GM12878 (cell line): ENCODE results near the gene GK2. TPM values are rescaled to one million over a fixed set of nuclear protein-coding genes. Genes with fewer than 3 reads are reported as not detected.

ENCODE experiments used
- ATAC-seq: fragments of 200-7000 bp; cut with Tn5 transposase; 3 replicates; pipeline ENCODE4 v1.9.1; 2020; ENCODE audit warnings: mild to moderate bottlenecking, moderate library complexity
- BruUV-seq: library from RNA; stranded (reverse); fragments of 400-500 nt; replicated peaks from 2 replicates; lab custom pipeline; 2021; lab: Mats Ljungman, UMichigan
- CTCF ChIA-PET: fragments of 300-600 bp; sonication (Branson Sonifier 250); formaldehyde crosslinking; extraction: SDS; loops from one replicate; lab custom pipeline; 2021; ENCODE audit warnings: inconsistent platforms; lab: Yijun Ruan, JAX
- POLR2A ChIA-PET: fragments of 350-600 bp; formaldehyde crosslinking; extraction: SDS; loops from one replicate; lab custom pipeline; 2021; ENCODE audit warnings: inconsistent platforms; lab: Charles Lee
- RAD21 ChIA-PET: fragments of 300-600 bp; sonication (Branson Sonifier 250); formaldehyde crosslinking; loops from one replicate; lab custom pipeline; 2023; ENCODE audit warnings: antibody characterized with exemption; ENCODE audit not compliant: unreplicated experiment; lab: Charles Lee
- SMC1A ChIA-PET: fragments of 300-600 bp; sonication (Branson Sonifier 250); formaldehyde crosslinking; loops from one replicate; lab custom pipeline; 2023; ENCODE audit not compliant: unreplicated experiment, uncharacterized antibody; lab: Charles Lee
- DNase-seq: peaks from one replicate; pipeline ENCODE4 v3.0.0-alpha.2; 2011; ENCODE audit warnings: low read depth, low spot score
- FAIRE-seq: peaks from 3 replicates; lab custom pipeline; 2011; peaks lifted over from hg19 to GRCh38; lab: Jason Lieb, UNC
- H2AFZ ChIP-seq: 2 replicates; pipeline ENCODE4 v1.6.0; 2011; ENCODE audit warnings: low read depth, low read length, control low read depth; ENCODE audit not compliant: control insufficient read depth
- H3K27ac ChIP-seq: 2 replicates; pipeline ENCODE4 v1.5.1; 2011; ENCODE audit warnings: control low read depth; ENCODE audit not compliant: control insufficient read depth, insufficient read depth
- H3K27me3 ChIP-seq, 2 experiments: replicated peaks in 1 of 2; 2 replicates each; pipeline versions ENCODE4 v1.6.0 to v1.6.1; 2011; ENCODE audit warnings: low read length in 1 of 2; ENCODE audit not compliant: control insufficient read depth in 2 of 2, insufficient read depth in 2 of 2
- H3K36me3 ChIP-seq, 2 experiments: 2 replicates each; pipeline ENCODE4 v1.5.1; 2011; ENCODE audit warnings: low read length in 1 of 2; ENCODE audit not compliant: control insufficient read depth in 2 of 2, insufficient read depth in 2 of 2
- H3K4me1 ChIP-seq: 2 replicates; pipeline ENCODE4 v1.6.1; 2011; ENCODE audit warnings: mild to moderate bottlenecking, low read length, moderate library complexity, mixed read lengths; ENCODE audit not compliant: control insufficient read depth, insufficient read depth
- H3K4me2 ChIP-seq: 2 replicates; pipeline ENCODE4 v1.6.0; 2011; ENCODE audit warnings: control low read depth; ENCODE audit not compliant: control insufficient read depth, insufficient read depth
- H3K4me3 ChIP-seq: fragments of 200-600 bp; sonication (generic); 2 replicates; pipeline ENCODE4 v1.5.1; 2016
- H3K79me2 ChIP-seq: 2 replicates; pipeline ENCODE4 v1.6.0; 2011; ENCODE audit warnings: low read length; ENCODE audit not compliant: control insufficient read depth, insufficient read depth
- H3K9ac ChIP-seq: 2 replicates; pipeline ENCODE4 v1.8.0; 2011; ENCODE audit warnings: low read length, control low read depth, mixed read lengths; ENCODE audit not compliant: control insufficient read depth, insufficient read depth
- H3K9me3 ChIP-seq: replicated peaks from 3 replicates; pipeline ENCODE4 v1.5.1; 2011; ENCODE audit warnings: mild to moderate bottlenecking, low read length; ENCODE audit not compliant: control insufficient read depth, insufficient read depth
- H4K20me1 ChIP-seq: 2 replicates; pipeline ENCODE4 v1.6.0; 2011; ENCODE audit not compliant: control insufficient read depth, insufficient read depth
- ASH2L ChIP-seq: fragments of 300-600, 200-600 bp; sonication (generic); IDR thresholded peaks from 2 replicates; pipeline ENCODE4 v1.6.1; 2017; ENCODE audit warnings: low read depth, mild to moderate bottlenecking, borderline replicate concordance
- ATF2 ChIP-seq: IDR thresholded peaks from 2 replicates; pipeline ENCODE4 v1.6.1; 2012; ENCODE audit warnings: low read length, inconsistent platforms
- E4F1 ChIP-seq: fragments of 450-650 bp; IDR thresholded peaks from 2 replicates; pipeline ENCODE4 v1.6.1; 2018; ENCODE audit warnings: borderline replicate concordance, mild to moderate bottlenecking; ENCODE audit not compliant: partially characterized antibody
- EED ChIP-seq: sonication (generic); IDR thresholded peaks from 2 replicates; pipeline ENCODE4 v1.6.1; 2016; ENCODE audit warnings: antibody characterized with exemption, low read depth
- HDGF ChIP-seq: fragments of 450-650 bp; IDR thresholded peaks from 2 replicates; pipeline ENCODE4 v1.6.1; 2016; ENCODE audit warnings: antibody characterized with exemption
- KLF5 ChIP-seq: fragments of 450-650 bp; IDR thresholded peaks from 2 replicates; pipeline ENCODE4 v1.6.1; 2014; ENCODE audit warnings: mild to moderate bottlenecking; ENCODE audit not compliant: partially characterized antibody
- NR2C2 ChIP-seq: IDR thresholded peaks from 2 replicates; pipeline ENCODE4 v1.6.1; 2011; ENCODE audit warnings: borderline replicate concordance, low read depth; ENCODE audit not compliant: control insufficient read depth, insufficient read length
- NRF1 ChIP-seq: conservative IDR thresholded peaks from 2 replicates; pipeline ENCODE4 v1.6.1; 2011; ENCODE audit warnings: mild to moderate bottlenecking, low read depth, low read length, improper control_type of control experiment
- SREBF1 ChIP-seq: IDR thresholded peaks from 2 replicates; pipeline ENCODE4 v1.6.1; 2012; ENCODE audit warnings: mild to moderate bottlenecking, low read length
- SREBF2 ChIP-seq: IDR thresholded peaks from 2 replicates; pipeline ENCODE4 v1.6.1; 2012; ENCODE audit warnings: mild to moderate bottlenecking, low read length
- SUZ12 ChIP-seq: fragments of 200-600 bp; sonication (generic); IDR thresholded peaks from one replicate; pipeline ENCODE4 v1.6.1; 2018; ENCODE audit warnings: antibody characterized with exemption, mild to moderate bottlenecking; ENCODE audit not compliant: unreplicated experiment
- ZBTB11 ChIP-seq: fragments of 450-650 bp; formaldehyde crosslinking; IDR thresholded peaks from 2 replicates; pipeline ENCODE4 v1.5.0; 2022; ENCODE audit warnings: mild to moderate bottlenecking, missing genetic modification characterization
- ZBTB40 ChIP-seq: fragments of 450-650 bp; IDR thresholded peaks from 2 replicates; pipeline ENCODE4 v1.6.1; 2016; ENCODE audit warnings: mild to moderate bottlenecking, moderate library complexity, borderline replicate concordance
- ZNF207 ChIP-seq: fragments of 450-650 bp; IDR thresholded peaks from 2 replicates; pipeline ENCODE4 v1.6.1; 2014; ENCODE audit warnings: antibody characterized with exemption, mild to moderate bottlenecking, borderline replicate concordance
- WGBS: methylation state at CpG from one replicate; pipeline ENCODE4 v1.1.6; 2016; ENCODE audit warnings: low lambda C conversion rate; ENCODE audit not compliant: insufficient replicate concordance, insufficient coverage; ENCODE audit errors: missing lambda C conversion rate; 5-methylcytosine and 5-hydroxymethylcytosine counted together
- in situ Hi-C: fragments of 300-500 bp; cut with MboI; formaldehyde crosslinking; loops from 9 replicates; pipeline ENCODE4 v1.14.3; 2018; ENCODE audit warnings: mixed read lengths
- intact Hi-C: fragments of 100-400 bp; cut with micrococcal nuclease; formaldehyde crosslinking; loops from one replicate; pipeline ENCODE4 v1.14.2; 2022; ENCODE audit not compliant: unreplicated experiment
- polyA plus RNA-seq, 11 experiments: library from polyadenylated mRNA; depleted of rRNA in 4 of 11; unstranded in 6 of 11; stranded (reverse) in 5 of 11; fragments of >200 nt; fragmentation: Nextera tagmentation in 4 of 11; fragmentation: Illumina TruSeq in 1 of 11; extraction: Ambion mirVana in 4 of 11; extraction: Trizol in 1 of 11; gene quantifications; 1 replicate in 1 of 11; 2 replicates in 10 of 11; pipeline versions ENCODE4 v1.2.1 to v1.2.3, GENCODE V29; 2011 to 2016; ENCODE audit warnings: inconsistent platforms in 2 of 11, missing spikeins in 2 of 11, low read depth in 1 of 11
- total RNA-seq, 4 experiments: library from RNA; depleted of rRNA in 3 of 4; stranded (reverse); fragments of >200 nt in 3 of 4; fragmentation: Illumina TruSeq in 1 of 4; extraction: Trizol in 1 of 4; gene quantifications; 2 replicates each; pipeline versions ENCODE4 v1.2.1 to v1.2.3, GENCODE V29; 2013 to 2021

The GK2 gene
- total and polyA plus RNA-seq, 10 of the 15 experiments (the other 5 are each of a cell fraction or from before 2014, with no cell fraction given), result not detected

GRCh38 chr4:79445371-79445781, 37.3 kb upstream of the GK2 start:
- no peak overlapping the region for H2AFZ ChIP-seq
- ChIA-PET SMC1A (no interaction called here), POLR2A (no interaction called here), RAD21 (no interaction called here), CTCF (interaction anchor here (0.6 kb wide), 1 partner anchor 196 kb away, joined by 3 read pairs; no protein-coding TSS in a partner anchor)
- no peaks in the 10 kb centered on the region for H3K4me1 ChIP-seq
- FAIRE-seq (no peak), ATAC-seq (no peak), DNase-seq (no peak)
- no peak overlapping the region for H3K4me3 ChIP-seq
- H3K36me3 ChIP-seq, result no peaks in the 10 kb centered on the region
- H4K20me1 ChIP-seq, result no peaks in the 10 kb centered on the region
- H3K79me2 ChIP-seq, result no peaks in the 10 kb centered on the region
- H3K27ac ChIP-seq, result no peak overlapping the region
- BruUV-seq, result no TSS peak
- no peaks in the 10 kb centered on the region for H3K27me3 ChIP-seq
- 3% methylated on average over 5 of the region's 5 CpGs for WGBS
- H3K9me3 ChIP-seq, result no peaks in the 10 kb centered on the region
- in situ Hi-C loops (no loop called here), intact Hi-C loops (no loop called here)
- H3K9ac ChIP-seq, result no peak overlapping the region
- H3K4me2 ChIP-seq, result no peak overlapping the region
- TF ChIP-seq SREBF1, result no peak
- no peak for TF ChIP-seq ZNF207
- TF ChIP-seq E4F1, result no peak
- no peak for TF ChIP-seq ZBTB11 (CRISPR knock-in tag)
- no peak for TF ChIP-seq KLF5
- TF ChIP-seq EED, result no peak
- TF ChIP-seq NR2C2, result no peak
- TF ChIP-seq ASH2L, result no peak
- no peak for TF ChIP-seq HDGF
- TF ChIP-seq ATF2, result no peak
- no peak for TF ChIP-seq ZBTB40
- no peak for TF ChIP-seq NRF1
- no peak for TF ChIP-seq SUZ12
- no peak for TF ChIP-seq SREBF2
